GM19324 (cell line): ENCODE results near the gene GOPC.

Experiments used
- ATAC-seq: cut with Tn5 transposase; IDR thresholded peaks from one replicate; pipeline ENCODE4 v1.9.1; 2021; ENCODE audit warnings: mild to moderate bottlenecking, moderate library complexity; ENCODE audit not compliant: unreplicated experiment, low FRiP score

The GOPC gene

DNA sequence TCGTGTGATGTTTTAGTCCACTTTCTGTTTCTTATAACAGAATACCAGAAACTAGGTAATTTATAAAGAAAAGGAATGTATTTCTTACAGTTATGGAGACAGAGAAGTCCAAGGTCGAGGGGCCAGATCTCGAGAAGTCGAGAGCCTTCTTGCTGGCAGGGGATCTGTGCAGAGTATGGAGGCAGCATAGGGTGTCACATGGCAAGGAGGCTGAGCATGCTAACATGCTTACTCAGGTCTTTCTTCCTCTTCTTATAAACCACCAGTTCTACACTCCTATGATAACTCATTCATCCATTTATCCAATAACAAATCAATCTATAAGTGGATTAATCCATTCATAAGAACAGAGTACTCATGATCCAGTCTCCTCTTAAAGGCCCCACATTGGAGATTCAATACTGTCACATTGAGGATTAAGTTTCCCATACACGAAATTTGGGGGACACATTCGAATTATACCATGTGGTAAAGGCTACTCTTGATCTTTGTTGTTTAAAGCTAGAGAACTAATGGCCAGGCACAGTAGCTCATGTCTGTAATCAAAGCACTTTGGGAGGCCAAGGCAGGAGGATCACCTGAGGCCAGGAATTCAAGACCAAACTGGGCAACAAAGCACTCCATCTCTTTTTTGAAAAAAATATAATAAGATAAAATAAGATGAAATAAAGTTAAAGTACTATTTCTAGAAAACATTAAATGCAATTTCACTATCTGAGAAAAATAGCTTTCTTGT, 2.1 kb downstream of the GOPC start:
- ATAC-seq, result no peak

DNA sequence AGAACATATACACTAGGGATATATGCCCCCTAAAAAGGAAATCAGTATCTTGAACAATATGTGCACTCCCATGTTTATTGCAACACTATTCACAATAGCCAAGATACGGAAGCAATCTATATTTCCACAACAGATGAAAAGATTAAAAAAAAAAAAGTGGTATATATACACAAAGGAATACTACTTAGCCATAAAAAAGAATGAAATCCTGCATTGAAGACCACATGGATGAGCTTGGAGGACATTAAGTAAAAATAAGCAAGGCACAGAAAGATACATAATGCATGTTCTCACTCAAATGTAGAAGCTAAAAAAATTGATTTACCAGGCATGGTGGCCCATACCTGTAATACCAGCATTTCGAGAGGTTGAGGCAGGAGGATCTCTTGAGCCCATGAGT, 4.6 kb downstream of the GOPC start:
- ATAC-seq, result no peak

DNA sequence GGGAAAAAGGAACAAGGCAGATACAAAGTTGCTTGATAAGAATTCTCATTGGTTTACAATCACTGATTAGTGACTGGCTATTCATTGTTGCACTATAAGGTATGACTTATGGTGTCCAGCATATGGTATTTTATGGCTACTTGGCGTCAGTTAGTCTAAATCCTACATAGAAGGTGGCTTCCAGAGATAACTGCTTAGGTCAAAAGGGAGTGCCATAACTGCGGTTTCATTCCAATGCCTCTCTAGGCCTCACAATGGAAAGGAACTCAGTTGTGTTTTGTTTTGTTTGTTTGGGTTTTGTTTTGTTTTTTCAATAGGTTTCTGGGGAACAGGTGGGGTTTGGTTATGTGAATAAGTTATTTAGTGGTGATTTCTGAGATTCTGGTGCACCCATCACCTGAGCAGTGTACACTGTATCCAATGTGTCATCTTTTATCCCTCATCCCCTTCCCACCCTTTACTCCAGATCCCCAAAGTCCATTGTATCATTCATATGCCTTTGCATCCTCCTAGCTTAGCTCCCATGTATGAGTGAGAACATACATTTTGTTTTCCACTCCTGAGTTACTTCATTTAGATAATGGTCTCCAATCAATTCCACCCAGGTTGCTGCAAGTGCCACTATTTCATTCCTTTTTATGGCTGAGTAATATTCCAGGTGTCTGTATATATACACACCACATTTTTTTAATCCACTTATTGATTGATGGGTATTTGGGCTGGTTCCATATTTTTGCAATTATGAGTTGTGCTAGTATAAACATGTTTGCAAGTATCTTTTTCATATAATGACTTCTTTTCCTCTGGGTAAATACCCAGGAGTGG, 7.0 kb downstream of the GOPC start:
- ATAC-seq, result no peak

DNA sequence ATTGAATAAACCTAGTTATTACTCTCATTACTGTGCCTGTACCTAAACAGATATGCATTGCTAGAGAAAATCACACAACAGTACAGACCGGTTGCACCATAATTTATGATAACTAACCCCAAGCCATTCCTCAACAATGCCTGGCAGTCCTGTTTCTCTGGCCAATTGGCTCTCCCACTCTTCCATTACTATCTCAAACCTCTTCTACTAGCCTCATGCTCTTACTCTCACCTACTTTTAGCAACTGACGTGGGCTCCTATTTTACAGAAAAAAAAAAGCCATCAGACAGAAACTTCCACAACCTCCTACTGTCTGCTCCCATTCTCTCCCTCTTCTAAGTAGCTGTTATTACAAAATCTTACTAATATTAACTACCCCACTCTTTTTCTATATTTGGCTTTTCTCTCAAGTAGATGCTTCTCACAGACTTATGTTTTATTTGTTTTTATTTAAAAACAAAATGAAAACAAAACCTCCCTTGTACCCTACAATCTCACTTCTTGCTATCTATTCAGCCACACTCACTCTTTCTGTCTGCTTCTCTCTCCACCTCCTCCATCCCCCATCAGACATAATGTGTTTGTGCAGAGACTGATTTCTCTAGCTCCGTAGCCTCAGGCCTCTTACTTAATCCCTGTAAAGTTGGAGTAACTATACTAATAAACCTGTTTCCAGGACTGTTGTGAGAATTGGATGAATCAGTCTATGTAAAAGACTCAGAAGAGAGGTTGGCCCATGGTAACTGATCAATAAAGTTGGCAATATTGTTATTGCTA, 9.1 kb downstream of the GOPC start:
- no peak for ATAC-seq

DNA sequence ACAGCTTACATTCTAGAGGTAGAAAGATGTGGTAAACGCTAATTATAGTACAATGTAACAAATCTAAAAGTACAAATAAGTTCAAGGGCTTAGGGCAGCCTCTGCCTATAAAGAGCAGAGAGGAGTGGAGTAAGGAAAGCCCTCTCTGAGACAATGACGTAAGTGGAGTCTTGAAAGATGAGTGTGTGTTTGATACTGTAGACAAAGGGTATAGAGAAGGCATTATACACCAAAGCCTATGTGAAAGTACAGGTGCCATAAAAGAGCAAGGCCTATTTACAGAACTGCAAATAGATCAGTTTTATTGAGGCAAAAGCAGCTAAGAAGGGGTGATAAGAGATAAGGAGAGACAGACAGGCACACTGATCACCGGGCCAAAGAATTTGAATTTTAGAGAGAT, 10.9 kb downstream of the GOPC start:
- ATAC-seq, result no peak

DNA sequence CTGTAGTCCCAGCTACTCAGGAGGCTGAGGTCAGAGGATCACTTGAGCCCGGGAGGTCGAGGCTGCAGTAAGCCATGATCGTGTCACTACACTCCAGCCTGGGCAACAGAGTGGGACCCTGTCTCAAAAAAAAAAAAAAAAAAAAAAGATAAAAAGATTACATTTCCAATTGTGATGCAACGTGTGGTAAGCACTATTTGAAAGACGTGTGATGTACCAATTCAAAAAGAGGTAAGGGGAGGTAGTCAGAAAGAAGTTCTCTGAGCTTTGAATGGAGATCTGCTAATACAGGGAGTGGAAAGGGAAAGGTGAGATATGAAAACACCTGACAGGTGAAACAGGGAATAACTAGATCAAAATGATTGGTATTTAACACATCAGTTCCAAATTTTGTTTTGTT, 11.9 kb downstream of the GOPC start:
- ATAC-seq, result no peak

DNA sequence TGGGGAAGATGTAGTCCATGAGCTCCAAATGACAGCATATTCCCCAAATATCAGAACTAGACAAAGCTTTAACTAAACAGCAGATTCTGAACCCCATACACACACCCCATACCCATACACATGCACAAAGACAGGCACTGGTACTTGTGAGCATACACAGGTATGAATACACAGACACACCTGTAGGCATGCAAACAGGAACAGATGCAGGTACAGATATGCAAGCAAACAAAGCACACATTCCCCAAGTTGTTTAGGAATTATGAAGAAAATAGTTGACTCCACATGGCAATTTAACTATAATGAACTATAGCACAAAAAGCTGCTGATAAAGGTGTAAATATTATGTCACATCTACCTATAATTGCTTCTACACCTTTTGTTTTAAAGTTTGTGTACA, 16.7 kb downstream of the GOPC start:
- ATAC-seq, result no peak

DNA sequence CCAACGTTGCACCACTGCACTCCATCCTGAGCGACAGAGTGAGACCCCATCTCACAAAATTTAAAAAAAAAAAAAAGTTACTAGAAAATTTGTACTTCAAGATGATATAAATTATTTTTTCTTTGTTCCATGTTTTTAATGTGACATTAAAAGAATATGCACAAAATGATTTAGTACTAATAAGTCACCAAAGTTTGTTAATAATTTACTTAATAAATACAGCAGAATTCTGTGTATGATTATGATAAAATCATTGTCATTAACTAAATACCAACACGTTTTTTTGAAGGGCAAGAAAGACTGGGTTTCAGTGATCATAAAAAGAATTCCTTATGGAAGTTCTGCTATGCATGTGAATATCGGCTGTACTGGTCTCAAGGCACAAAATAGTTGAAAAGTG, 28.1 kb downstream of the GOPC start:
- no peak for ATAC-seq

DNA sequence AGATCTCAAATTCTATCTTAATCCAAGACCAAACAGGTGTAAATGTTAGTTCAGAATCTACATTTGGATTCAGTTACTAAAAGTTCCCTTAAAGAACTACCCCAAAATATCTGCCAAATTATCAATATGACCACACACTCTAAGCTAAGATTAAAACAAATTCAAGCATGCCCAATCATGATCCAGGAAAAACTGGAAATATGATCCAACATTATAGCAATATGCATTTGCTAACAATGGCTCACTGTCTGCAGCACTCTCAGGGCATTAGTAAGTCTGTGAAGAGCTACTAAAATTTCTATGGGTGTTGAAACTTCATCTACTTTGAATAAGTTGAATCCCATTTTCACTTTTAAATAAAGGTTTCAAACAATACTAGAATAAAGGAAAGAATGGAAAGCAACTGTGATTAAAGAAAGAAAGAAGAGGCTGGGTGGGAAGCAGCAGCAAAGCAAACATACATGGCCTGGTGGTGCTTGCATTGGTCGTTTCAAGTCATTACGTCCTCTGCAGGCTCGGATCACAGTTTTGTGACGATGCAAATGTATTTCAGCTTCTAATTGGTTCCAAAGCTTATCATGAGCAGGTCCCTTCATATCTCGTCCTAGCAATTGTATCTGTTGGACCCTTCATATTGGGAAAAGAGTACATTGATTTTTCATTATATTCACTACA, 29.2 kb downstream of the GOPC start:
- ATAC-seq, result no peak

DNA sequence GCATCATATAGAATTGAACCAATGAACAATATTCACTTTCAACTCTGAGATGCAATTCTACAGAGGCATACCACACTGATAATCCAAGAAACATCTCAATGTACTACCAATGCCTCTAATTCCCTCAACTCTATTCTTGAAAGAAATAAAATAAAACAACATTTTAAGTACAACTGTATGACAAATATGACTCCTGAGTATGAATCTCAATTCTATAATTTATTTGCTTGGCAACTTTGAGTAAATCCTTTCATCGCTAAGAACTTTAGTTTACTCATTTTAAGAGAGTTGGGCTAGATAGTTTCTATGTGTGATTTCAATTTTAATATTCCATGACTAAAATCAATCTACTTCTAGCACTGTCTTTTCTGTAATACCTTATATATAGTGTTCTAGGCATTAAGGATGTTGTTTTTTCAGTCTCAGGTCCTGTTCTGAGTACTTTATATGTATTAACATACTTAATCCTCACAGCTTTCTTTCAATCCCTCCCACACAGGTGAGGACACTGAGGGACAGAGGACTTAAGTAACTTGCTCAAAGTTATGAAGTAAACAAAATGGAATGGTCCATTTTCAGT, 33.4 kb downstream of the GOPC start:
- ATAC-seq, result no peak

DNA sequence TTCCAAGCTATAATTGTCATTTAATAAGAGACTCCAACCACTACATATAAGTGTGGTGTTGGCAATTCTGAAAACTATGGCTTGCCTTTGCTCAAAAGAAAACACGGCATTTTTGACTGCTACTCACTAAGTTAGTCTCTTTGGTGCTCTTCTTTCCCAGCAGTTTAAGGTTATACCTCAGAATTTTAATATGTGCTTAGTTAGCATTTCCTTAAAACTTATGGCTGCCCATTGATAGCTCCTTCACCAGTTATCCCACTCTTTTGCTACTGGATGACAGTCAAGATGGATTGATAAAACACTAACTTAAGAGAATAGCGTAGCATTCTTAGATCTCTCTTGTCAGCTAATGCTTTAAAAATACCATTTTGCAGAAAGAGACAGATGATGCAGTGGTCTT, 34.1 kb downstream of the GOPC start:
- no peak for ATAC-seq

DNA sequence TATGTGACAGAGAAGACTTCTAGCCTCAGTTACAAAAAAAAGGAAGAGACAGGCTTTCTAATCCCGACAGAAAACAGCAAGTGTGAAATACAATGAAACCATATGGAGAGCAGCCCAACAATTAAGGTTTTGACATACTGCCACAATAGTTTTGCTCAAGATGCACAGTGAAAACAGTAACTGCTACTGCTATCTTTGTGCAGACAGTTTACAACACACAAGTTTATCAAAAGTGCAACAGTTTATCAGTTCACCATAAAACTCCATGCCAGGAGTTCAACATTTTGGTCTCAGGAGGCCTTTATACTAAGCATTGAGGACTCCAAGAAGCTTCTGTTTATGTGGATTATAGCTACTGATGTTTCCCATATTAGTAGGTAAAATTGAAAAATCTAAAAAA, 37.6 kb downstream of the GOPC start:
- no peak for ATAC-seq

DNA sequence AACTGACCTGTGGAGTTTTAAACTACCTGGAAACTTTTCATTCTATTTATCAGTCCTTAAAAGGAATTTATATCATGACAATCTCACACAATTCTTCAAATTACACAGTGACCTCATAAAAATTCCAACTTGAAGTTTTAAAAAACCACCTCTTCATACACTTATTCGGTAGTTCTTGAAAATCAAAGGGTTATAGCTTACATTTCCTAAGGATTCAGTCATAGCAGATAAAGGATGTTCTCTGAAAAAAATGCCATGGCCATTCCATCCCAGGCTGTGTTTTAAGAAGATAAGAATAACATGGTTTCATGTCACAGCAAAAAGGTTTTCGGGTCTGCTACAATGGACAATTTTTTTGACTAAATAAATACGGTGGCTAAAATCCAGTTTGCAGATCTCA, 41.2 kb downstream of the GOPC start:
- ATAC-seq, result no peak

DNA sequence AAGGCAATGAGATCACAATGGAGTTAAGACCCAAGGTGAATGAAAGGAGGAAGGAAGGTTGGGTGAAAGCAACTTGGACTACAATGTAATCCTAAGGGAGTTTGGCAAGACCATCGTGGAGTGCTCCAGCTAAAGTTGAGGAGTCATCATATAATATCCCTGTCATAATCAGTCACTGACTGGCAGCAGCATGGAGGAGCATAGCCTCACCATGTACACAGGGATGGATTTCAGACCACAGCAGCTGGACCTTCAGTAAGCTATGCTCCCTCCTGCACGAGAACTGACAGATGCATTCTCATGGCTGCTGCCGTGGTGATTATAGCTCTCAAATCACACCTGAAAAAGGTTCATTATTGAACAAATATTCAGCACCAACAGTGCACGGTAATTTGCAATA, 43.0 kb downstream of the GOPC start:
- no peak for ATAC-seq

DNA sequence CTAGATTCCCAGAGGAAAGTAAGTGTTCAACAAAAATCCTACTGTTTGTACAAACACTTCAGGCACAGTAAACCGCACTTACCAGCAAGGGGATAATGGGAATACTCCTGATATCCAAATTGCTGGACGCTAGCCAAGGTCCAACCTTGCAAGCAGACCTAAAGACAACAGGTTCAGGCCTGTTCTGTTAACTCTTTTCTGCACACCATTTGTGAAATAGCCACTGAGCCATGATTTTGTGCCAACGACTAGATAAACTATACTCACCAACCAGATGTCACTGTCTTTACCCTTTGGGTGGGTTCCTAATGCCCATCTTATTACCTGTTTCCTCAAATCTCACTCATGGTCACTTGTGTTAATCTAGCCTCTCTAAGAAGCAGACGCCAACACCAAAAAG, 43.5 kb downstream of the GOPC start:
- no peak for ATAC-seq

DNA sequence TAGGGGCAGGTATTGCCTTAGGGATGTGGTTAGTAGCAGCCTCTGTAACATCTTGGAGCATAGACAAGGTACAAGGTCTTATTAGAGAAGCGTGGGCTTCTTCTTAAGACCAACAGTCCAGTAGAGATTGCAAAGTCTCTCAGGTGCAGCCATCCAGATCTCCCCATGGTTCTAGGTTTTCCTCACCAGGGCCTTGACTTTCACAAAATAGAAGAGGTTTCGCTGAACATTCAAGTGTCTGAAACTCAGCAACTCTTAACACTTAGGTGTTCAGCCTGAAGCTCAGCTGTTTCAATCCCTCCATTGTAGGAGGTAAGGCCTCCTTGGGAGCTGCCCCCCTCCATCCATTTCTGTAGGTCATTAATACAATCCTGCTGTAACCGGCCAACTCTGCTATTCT, 44.4 kb downstream of the GOPC start:
- no peak for ATAC-seq

DNA sequence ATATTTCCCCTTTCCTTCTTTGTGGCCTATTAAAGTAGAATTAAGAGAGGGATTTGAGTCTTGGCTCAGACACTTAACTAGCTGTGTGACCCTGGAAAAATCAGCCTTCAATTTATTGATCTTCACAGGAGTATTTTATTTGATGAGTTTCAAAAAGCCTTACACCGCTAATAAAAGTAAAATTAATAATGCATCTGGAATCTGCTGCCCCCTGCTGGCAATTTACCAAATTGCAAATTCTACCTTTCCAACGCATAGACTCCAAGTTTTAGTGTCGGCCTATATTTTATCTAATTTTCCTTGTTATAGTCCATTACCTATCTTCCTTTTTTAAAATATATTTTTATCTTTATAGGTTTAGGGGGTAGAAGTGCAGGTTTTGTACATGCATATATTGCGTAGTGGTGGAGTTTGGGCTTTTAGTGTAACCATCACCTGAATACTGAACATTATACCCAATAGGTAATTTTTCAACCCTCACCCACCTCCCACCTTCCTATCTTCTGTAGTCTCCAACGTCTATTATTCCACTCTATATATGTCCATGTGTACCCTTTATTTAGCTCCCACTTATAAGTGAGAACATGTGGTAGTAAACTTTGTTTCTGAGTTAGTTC, 46.3 kb downstream of the GOPC start:
- no peak for ATAC-seq

DNA sequence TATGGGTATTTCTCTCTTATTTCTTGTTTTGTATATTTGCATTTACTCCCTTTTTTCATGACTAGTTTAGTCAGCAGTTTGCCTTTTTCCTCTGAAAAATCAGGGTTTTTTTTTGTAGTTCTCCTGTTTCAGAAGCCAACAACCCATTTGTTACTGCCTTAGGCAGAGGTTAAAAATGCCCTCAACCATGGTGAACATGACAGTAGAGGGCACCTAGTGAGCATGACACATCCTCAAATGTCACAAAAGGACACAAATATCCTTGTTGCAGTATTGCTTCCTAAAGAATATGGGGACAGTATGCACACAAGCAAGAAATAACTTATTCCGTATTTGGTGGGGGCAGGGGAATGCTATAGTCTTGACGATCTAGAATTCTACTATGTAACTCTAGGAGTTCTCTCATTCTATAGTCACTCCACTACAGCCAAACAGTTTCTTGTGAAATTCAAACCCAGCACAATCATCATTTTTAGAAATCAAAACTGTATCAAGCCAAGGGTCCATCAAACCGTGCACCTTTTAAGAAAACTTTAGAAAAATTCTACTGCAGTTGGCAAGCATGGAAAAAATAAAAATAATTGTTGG, 47.0 kb downstream of the GOPC start:
- no peak for ATAC-seq

DNA sequence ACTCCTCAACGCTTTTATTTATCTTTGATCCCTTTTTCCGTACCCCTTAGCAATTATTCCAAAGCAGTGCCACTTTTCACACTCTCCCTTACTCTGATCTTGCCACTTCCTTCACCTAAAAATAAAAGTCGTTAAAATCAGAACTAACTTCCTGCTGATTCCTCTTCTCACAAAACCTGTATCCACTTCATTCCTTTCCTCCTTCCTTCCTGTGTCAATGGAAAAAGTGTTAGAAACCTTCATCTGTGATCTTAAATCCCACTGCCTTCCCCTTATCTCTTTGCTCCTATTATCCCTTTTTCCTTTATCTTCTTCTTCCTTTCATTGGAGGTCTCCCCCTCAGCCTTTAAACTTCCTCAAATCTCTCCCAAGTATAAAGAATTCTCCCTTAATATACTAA, 49.2 kb downstream of the GOPC start:
- ATAC-seq, result no peak

DNA sequence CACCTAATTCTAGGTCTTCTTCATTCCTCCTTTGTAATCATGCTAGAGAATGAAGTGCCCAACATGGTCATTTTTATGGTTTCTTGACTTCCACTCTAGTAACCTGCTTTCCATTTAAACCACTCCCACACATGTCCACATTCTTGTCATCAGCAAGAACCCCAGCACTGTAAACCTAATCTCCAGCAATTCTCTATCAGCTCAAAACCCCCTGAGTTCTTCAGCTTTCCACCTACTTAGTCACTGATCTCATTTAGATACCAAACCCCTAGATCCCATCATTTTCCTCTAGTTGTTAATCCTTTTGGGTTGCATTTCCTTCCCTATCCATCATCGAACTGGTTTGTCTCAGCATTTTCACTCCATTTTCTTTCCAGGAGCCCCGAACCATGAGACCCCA, 49.7 kb downstream of the GOPC start:
- no peak for ATAC-seq
